Endodermal cell (in vitro differentiated cells): Measurements from ENCODE around the gene ZDHHC16. TPM values are rescaled to one million over a fixed set of nuclear protein-coding genes. Genes with fewer than 3 reads are reported as not detected.

Source experiments
- DNase-seq: peaks from one replicate; pipeline ENCODE4 v3.0.0-alpha.2; 2017
- H3K27ac ChIP-seq: 2 replicates; pipeline ENCODE4 v1.5.1; 2013; ENCODE audit warnings: mild to moderate bottlenecking, low read depth, low read length, moderate library complexity
- H3K27me3 ChIP-seq: 2 replicates; pipeline ENCODE4 v1.6.1; 2013; ENCODE audit warnings: mild to moderate bottlenecking, low read length, moderate library complexity; ENCODE audit not compliant: insufficient read depth, control insufficient read depth, poor library complexity, severe bottlenecking
- H3K36me3 ChIP-seq: 2 replicates; pipeline ENCODE4 v1.7.0; 2013; ENCODE audit warnings: mild to moderate bottlenecking, low read length, moderate library complexity; ENCODE audit not compliant: control insufficient read depth, insufficient read depth
- H3K4me1 ChIP-seq: one replicate; pipeline ENCODE4 v1.7.0; 2013; ENCODE audit warnings: low read length; ENCODE audit not compliant: control insufficient read depth, insufficient read depth
- H3K4me3 ChIP-seq: 2 replicates; pipeline ENCODE4 v1.5.1; 2013; ENCODE audit warnings: mild to moderate bottlenecking, low read length, moderate library complexity
- H3K9ac ChIP-seq: 2 replicates; pipeline ENCODE4 v1.6.1; 2013; ENCODE audit warnings: mild to moderate bottlenecking, low read length, moderate library complexity; ENCODE audit not compliant: poor library complexity, severe bottlenecking; ENCODE audit errors: extremely low read depth
- H3K9me3 ChIP-seq: 2 replicates; pipeline ENCODE4 v1.6.1; 2013; ENCODE audit warnings: mild to moderate bottlenecking, low read length, moderate library complexity; ENCODE audit not compliant: control insufficient read depth
- H3K27ac Mint-ChIP-seq: 2 replicates; pipeline ENCODE4 v1.8.0; 2020; ENCODE audit warnings: mixed read lengths
- H3K27me3 Mint-ChIP-seq: 2 replicates; pipeline ENCODE4 v1.8.0; 2021; ENCODE audit warnings: mild to moderate bottlenecking, mixed read lengths; ENCODE audit not compliant: insufficient read depth
- H3K36me3 Mint-ChIP-seq: 2 replicates; pipeline ENCODE4 v1.8.0; 2020; ENCODE audit warnings: low read depth, mixed read lengths
- H3K4me1 Mint-ChIP-seq: 2 replicates; pipeline ENCODE4 v1.8.0; 2020; ENCODE audit warnings: mixed read lengths
- H3K4me3 Mint-ChIP-seq: 2 replicates; pipeline ENCODE4 v1.8.0; 2020; ENCODE audit warnings: mild to moderate bottlenecking, moderate library complexity, mixed read lengths
- H3K9me3 Mint-ChIP-seq: 2 replicates; pipeline ENCODE4 v1.8.0; 2020; ENCODE audit warnings: mild to moderate bottlenecking, mixed read lengths
- CTCF ChIP-seq: fragments of 200-600 bp; sonication (generic); conservative IDR thresholded peaks from 2 replicates; pipeline ENCODE4 v1.5.0; 2021; ENCODE audit warnings: antibody characterized with exemption, mild to moderate bottlenecking
- WGBS, 2 experiments: methylation state at CpG; one replicate each; pipeline versions ENCODE4 v1.1.5 to v1.1.7; 2013; ENCODE audit warnings: missing lambda C conversion rate in 2 of 2, mixed read lengths in 1 of 2; ENCODE audit not compliant: insufficient coverage in 1 of 2, insufficient read length in 1 of 2; 5-methylcytosine and 5-hydroxymethylcytosine counted together
- total RNA-seq, 2 donors: library from RNA; stranded (reverse); fragmentation: NEBNext Ultra II Directional in 1 of 2; extraction: Animal tissue kit (Norgen Biotek cat#: 25700) in 1 of 2; gene quantifications; 2 replicates in 1 of 2; 3 replicates in 1 of 2; pipeline ENCODE4 v1.2.1, GENCODE V29; 2021

Gene ZDHHC16
- total RNA-seq, 2 donors from 2014 or later, result 44.5 to 53.6 TPM

GRCh38 chr10:97459111-97459510, 13.1 kb downstream of the ZDHHC16 start:
- no peak for TF ChIP-seq CTCF
- no peaks in the 10 kb centered on the region for H3K9me3 Mint-ChIP-seq
- Histone ChIP-seq H3K9me3 (no peaks in the 10 kb centered on the region), H3K9ac (no peak overlapping the region), H3K27me3 (no peaks in the 10 kb centered on the region), H3K4me1 (no peaks in the 10 kb centered on the region), H3K36me3 (peaks cover 95% of the 10 kb centered on the region), H3K27ac (no peak overlapping the region), H3K4me3 (no peak overlapping the region)
- H3K27ac Mint-ChIP-seq, result no peak overlapping the region
- no peak for DNase-seq
- H3K4me3 Mint-ChIP-seq, result no peak overlapping the region
- WGBS, 2 experiments, result 94 to 100% methylated on average over 2 to 7 of the region's 7 CpGs
- peaks cover 82% of the 10 kb centered on the region for H3K36me3 Mint-ChIP-seq
- H3K27me3 Mint-ChIP-seq, result no peaks in the 10 kb centered on the region
- H3K4me1 Mint-ChIP-seq, result no peaks in the 10 kb centered on the region

GRCh38 chr10:97459933-97460332, 14.0 kb downstream of the ZDHHC16 start:
- Histone ChIP-seq H3K36me3 (peaks cover 93% of the 10 kb centered on the region), H3K4me3 (no peak overlapping the region), H3K4me1 (no peaks in the 10 kb centered on the region), H3K27ac (no peak overlapping the region), H3K9ac (no peak overlapping the region), H3K27me3 (no peaks in the 10 kb centered on the region), H3K9me3 (no peaks in the 10 kb centered on the region)
- WGBS, 2 experiments, result 76 to 84% methylated on average over 6 to 7 of the region's 7 CpGs
- Mint-ChIP-seq H3K36me3 (peaks cover 82% of the 10 kb centered on the region), H3K27ac (no peak overlapping the region), H3K27me3 (no peaks in the 10 kb centered on the region), H3K4me1 (no peaks in the 10 kb centered on the region), H3K9me3 (no peaks in the 10 kb centered on the region), H3K4me3 (no peak overlapping the region)
- DNase-seq, result no peak
- no peak for TF ChIP-seq CTCF

DNA sequence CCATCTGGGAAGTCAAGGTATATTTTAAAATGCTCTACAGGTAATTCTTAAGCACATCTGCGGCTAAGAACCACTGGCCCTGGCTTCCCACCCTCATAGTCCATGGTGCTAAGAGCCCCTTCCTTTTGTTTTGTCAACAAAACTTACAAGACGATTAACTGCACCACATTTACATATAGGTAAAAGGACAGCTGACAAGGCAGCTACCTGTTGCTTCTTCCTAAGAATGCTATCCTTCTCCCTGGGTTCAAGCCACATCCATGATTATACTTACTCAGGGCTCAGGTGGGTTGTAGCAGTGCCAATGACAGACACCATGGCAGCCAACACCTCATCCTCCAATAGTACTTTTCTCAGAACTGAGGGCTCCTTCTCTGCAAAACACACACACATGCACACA, 16.3 kb downstream of the ZDHHC16 start:
- Histone ChIP-seq H3K9me3 (no peaks in the 10 kb centered on the region), H3K36me3 (peaks cover 92% of the 10 kb centered on the region), H3K4me3 (no peak overlapping the region), H3K4me1 (no peaks in the 10 kb centered on the region), H3K27ac (no peak overlapping the region), H3K9ac (no peak overlapping the region), H3K27me3 (no peaks in the 10 kb centered on the region)
- no peak overlapping the region for H3K4me3 Mint-ChIP-seq
- H3K27me3 Mint-ChIP-seq, result no peaks in the 10 kb centered on the region
- no peak overlapping the region for H3K27ac Mint-ChIP-seq
- no peaks in the 10 kb centered on the region for H3K4me1 Mint-ChIP-seq
- H3K36me3 Mint-ChIP-seq, result peaks cover 75% of the 10 kb centered on the region
- H3K9me3 Mint-ChIP-seq, result no peaks in the 10 kb centered on the region
- WGBS, 2 experiments, result 96 to 100% methylated on average over 2 of the region's 2 CpGs
- no peak for TF ChIP-seq CTCF
- no peak for DNase-seq
